ENCODE data around the gene SLC9A9. TPM values are rescaled to one million over a fixed set of nuclear protein-coding genes. Genes with fewer than 3 reads are reported as not detected.

SLC9A9 gene
- total and polyA plus RNA-seq, 7 experiments from 2014 or later = 9.3 to 23.1 (median 16.6) TPM

DNA sequence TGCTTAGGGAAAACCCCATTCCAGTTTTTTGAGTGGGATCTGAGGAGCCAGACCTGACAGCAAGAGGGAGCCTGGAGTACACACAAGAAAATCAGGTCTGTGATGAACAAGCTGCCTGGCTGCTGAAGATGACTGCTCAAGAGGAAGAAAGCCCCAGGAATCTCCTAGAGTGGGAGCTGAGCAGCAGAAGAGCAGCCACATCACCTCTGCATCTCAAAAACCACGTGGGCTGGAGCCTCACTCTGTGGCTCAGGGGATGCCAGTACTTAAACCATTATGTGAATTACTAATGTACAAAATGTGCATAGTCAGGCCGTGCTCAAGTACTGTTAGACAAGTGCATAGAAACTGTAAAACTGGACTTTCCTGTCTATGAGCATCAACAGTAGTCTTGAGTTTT lies 52.4 kb downstream of the SLC9A9 start:
- H3K9me3 ChIP-seq (ENCODE audit: control insufficient read depth in 2 of 3, low read length in 3 of 3) = no peaks in the 10 kb centered on the region
- peaks cover 0 to 5% (median 0%) of the 10 kb centered on the region in 11 donors for H3K9me3 Mint-ChIP-seq
- H3K27ac ChIP-seq (ENCODE audit: low read depth, low read length) = no peak overlapping the region
- H3K4me3 Mint-ChIP-seq = no peak overlapping the region
- DNase-seq (no peak), ATAC-seq (no peak)
- CTCF ChIA-PET = interaction anchor here (0.7 kb wide), 1 partner anchor 154 kb away, joined by 3 read pairs; no protein-coding TSS in a partner anchor
- peaks cover 6 to 37% (median 20%) of the 10 kb centered on the region in 5 donors for H3K36me3 Mint-ChIP-seq
- no peaks in the 10 kb centered on the region for H3K27me3 Mint-ChIP-seq
- intact Hi-C loops (cut with micrococcal nuclease) = no loop called here
- peaks cover 0 to 3% (median 0%) of the 10 kb centered on the region in 3 experiments for H3K36me3 ChIP-seq (ENCODE audit: control insufficient read depth in 2 of 3, insufficient read depth in 3 of 3, low read length in 3 of 3)
- H3K4me1 Mint-ChIP-seq = peaks cover 0 to 14% (median 0%) of the 10 kb centered on the region in 7 donors
- POLR2A ChIA-PET = no interaction called here
- no peaks in the 10 kb centered on the region for H3K4me1 ChIP-seq (ENCODE audit: control insufficient read depth in 2 of 2, insufficient read depth in 2 of 2, low read length in 2 of 2)
- H3K4me3 ChIP-seq (ENCODE audit: low read length) = no peak overlapping the region
- no peaks in the 10 kb centered on the region for H3K27me3 ChIP-seq (ENCODE audit: control insufficient read depth in 2 of 2, insufficient read depth in 2 of 2, low read length in 2 of 2)
- no peak overlapping the region for H3K27ac Mint-ChIP-seq

- POLR2A ChIA-PET = no interaction called here
- H3K27me3 ChIP-seq (ENCODE audit: control insufficient read depth in 2 of 2, insufficient read depth in 2 of 2, low read length in 2 of 2) = no peaks in the 10 kb centered on the region
- peaks cover 0 to 3% (median 0%) of the 10 kb centered on the region in 3 experiments for H3K36me3 ChIP-seq (ENCODE audit: control insufficient read depth in 2 of 3, insufficient read depth in 3 of 3, low read length in 3 of 3)
Measured at GRCh38 chr3:143794793-143795462, 53.3 kb downstream of the SLC9A9 start.

GRCh38 chr3:143793971-143794370 lies 54.3 kb downstream of the SLC9A9 start:
- Histone ChIP-seq H3K4me1 (ENCODE audit: control insufficient read depth in 2 of 2, insufficient read depth in 2 of 2, low read length in 2 of 2) (no peaks in the 10 kb centered on the region), H3K4me3 (ENCODE audit: low read length) (no peak overlapping the region), H3K36me3 (ENCODE audit: control insufficient read depth in 2 of 3, insufficient read depth in 3 of 3, low read length in 3 of 3) (peaks cover 0 to 3% (median 0%) of the 10 kb centered on the region in 3 experiments), H3K27ac (ENCODE audit: low read depth, low read length) (no peak overlapping the region), H3K9me3 (ENCODE audit: control insufficient read depth in 2 of 3, low read length in 3 of 3) (no peaks in the 10 kb centered on the region), H3K27me3 (ENCODE audit: control insufficient read depth in 2 of 2, insufficient read depth in 2 of 2, low read length in 2 of 2) (no peaks in the 10 kb centered on the region)
- DNase-seq (no peak), ATAC-seq (no peak)
- POLR2A ChIA-PET = no interaction called here
- H3K4me1 Mint-ChIP-seq = peaks cover 0 to 14% (median 0%) of the 10 kb centered on the region in 7 donors
- H3K27me3 Mint-ChIP-seq = no peaks in the 10 kb centered on the region
- peaks cover 0 to 5% (median 0%) of the 10 kb centered on the region in 11 donors for H3K9me3 Mint-ChIP-seq
- H3K36me3 Mint-ChIP-seq = peaks cover 6 to 47% (median 26%) of the 10 kb centered on the region in 5 donors
- no peak overlapping the region for H3K27ac Mint-ChIP-seq
- CTCF ChIA-PET = no interaction called here
- H3K4me3 Mint-ChIP-seq = no peak overlapping the region
- intact Hi-C loops (cut with micrococcal nuclease) = no loop called here

More at GRCh38 chr3:143794793-143795462, 53.3 kb downstream of the SLC9A9 start:
- Mint-ChIP-seq H3K4me3 (no peak overlapping the region), H3K4me1 (peaks cover 0 to 14% (median 0%) of the 10 kb centered on the region in 7 donors), H3K27me3 (no peaks in the 10 kb centered on the region), H3K9me3 (peaks cover 0 to 5% (median 0%) of the 10 kb centered on the region in 11 donors), H3K36me3 (peaks cover 6 to 43% (median 23%) of the 10 kb centered on the region in 5 donors), H3K27ac (no peak overlapping the region)
- CTCF ChIA-PET = no interaction called here
- Histone ChIP-seq H3K27ac (ENCODE audit: low read depth, low read length) (no peak overlapping the region), H3K4me1 (ENCODE audit: control insufficient read depth in 2 of 2, insufficient read depth in 2 of 2, low read length in 2 of 2) (no peaks in the 10 kb centered on the region), H3K9me3 (ENCODE audit: control insufficient read depth in 2 of 3, low read length in 3 of 3) (no peaks in the 10 kb centered on the region), H3K4me3 (ENCODE audit: low read length) (no peak overlapping the region)
- intact Hi-C loops (cut with micrococcal nuclease) = no loop called here
- DNase-seq = no peak
- no peak for ATAC-seq

- H3K9me3 ChIP-seq (ENCODE audit: control insufficient read depth in 2 of 3, low read length in 3 of 3) = no peaks in the 10 kb centered on the region
- POLR2A ChIA-PET = no interaction called here
- peaks cover 0 to 4% (median 0%) of the 10 kb centered on the region in 7 donors for H3K4me1 Mint-ChIP-seq
Measured at GRCh38 chr3:143791386-143791785, 56.9 kb downstream of the SLC9A9 start.

DNA sequence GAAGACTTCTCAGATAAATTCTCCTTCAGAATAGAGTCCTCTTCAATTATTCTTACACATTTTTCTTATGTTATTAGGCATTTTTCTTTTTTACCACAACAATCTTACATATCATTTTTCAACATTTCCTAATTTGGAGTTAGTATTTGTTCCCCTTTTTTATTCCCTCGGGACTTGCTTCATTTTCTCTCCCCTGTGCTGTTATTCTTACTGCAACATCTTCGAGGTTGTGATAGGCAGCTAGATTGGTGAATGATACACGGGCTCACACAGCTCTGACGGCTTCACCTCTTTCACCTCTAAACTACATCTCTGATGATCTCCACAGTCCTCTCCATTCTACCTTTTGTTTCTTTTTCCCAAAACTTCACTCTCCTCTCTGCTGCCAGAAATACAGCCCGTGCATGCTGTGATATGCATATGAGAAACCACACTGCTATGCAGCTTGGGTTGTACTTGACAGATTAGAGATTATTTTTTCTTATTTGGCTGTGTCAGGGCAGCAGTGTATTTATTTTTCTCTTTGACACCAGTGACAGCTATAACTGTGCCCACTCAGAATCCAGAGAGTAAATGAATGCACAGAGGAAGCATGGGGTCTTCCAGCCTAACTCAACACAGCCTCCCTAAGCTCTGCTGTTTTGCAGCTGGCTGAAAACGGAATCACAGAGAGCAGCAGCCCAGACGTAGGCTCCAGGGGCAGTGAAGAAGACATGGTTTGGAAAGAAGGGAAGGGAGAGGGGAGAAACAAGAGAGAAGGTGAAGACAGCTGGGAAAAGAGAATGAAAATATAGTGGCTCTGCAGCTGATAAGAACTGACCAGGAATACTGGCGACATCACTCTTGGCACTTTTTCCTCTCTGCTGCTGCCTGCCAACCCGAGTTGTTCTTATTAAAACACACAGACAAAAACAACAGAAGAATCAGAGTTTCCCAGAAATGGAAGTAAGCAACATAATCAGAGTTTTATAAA lies 61.8 kb downstream of the SLC9A9 start:
- H3K9me3 ChIP-seq (ENCODE audit: control insufficient read depth in 2 of 3, low read length in 3 of 3) = no peaks in the 10 kb centered on the region
- DNase-seq = no peak
- ATAC-seq = no peak
- no peak overlapping the region for H3K27ac ChIP-seq (ENCODE audit: low read depth, low read length)
- Mint-ChIP-seq H3K4me1 (peaks cover 0 to 9% (median 0%) of the 10 kb centered on the region in 7 donors), H3K27me3 (no peaks in the 10 kb centered on the region), H3K9me3 (peaks cover 0 to 4% (median 0%) of the 10 kb centered on the region in 11 donors), H3K36me3 (peaks cover 5 to 31% (median 26%) of the 10 kb centered on the region in 5 donors), H3K27ac (no peak overlapping the region), H3K4me3 (no peak overlapping the region)
- H3K4me1 ChIP-seq (ENCODE audit: control insufficient read depth in 2 of 2, insufficient read depth in 2 of 2, low read length in 2 of 2) = no peaks in the 10 kb centered on the region
- no peak overlapping the region for H3K4me3 ChIP-seq (ENCODE audit: low read length)
- no peaks in the 10 kb centered on the region for H3K27me3 ChIP-seq (ENCODE audit: control insufficient read depth in 2 of 2, insufficient read depth in 2 of 2, low read length in 2 of 2)
- CTCF ChIA-PET = interaction anchor here (1.2 kb wide), 1 partner anchor 11 kb away, joined by 4 read pairs; no protein-coding TSS in a partner anchor
- intact Hi-C loops (cut with micrococcal nuclease) = no loop called here
- H3K36me3 ChIP-seq (ENCODE audit: control insufficient read depth in 2 of 3, insufficient read depth in 3 of 3, low read length in 3 of 3) = peaks cover 0 to 2% (median 0%) of the 10 kb centered on the region in 3 experiments
- POLR2A ChIA-PET = no interaction called here

More at GRCh38 chr3:143791386-143791785, 56.9 kb downstream of the SLC9A9 start:
- Histone ChIP-seq H3K27ac (ENCODE audit: low read depth, low read length) (no peak overlapping the region), H3K36me3 (ENCODE audit: control insufficient read depth in 2 of 3, insufficient read depth in 3 of 3, low read length in 3 of 3) (peaks cover 0 to 3% (median 0%) of the 10 kb centered on the region in 3 experiments), H3K4me1 (ENCODE audit: control insufficient read depth in 2 of 2, insufficient read depth in 2 of 2, low read length in 2 of 2) (no peaks in the 10 kb centered on the region), H3K27me3 (ENCODE audit: control insufficient read depth in 2 of 2, insufficient read depth in 2 of 2, low read length in 2 of 2) (no peaks in the 10 kb centered on the region), H3K4me3 (ENCODE audit: low read length) (no peak overlapping the region)
- CTCF ChIA-PET = no interaction called here
- intact Hi-C loops (cut with micrococcal nuclease) = no loop called here
- Mint-ChIP-seq H3K36me3 (peaks cover 9 to 50% (median 35%) of the 10 kb centered on the region in 5 donors), H3K27ac (no peak overlapping the region), H3K27me3 (no peaks in the 10 kb centered on the region), H3K9me3 (peaks cover 0 to 7% (median 0%) of the 10 kb centered on the region in 11 donors), H3K4me3 (no peak overlapping the region)
- no peak for DNase-seq
- no peak for ATAC-seq

DNA sequence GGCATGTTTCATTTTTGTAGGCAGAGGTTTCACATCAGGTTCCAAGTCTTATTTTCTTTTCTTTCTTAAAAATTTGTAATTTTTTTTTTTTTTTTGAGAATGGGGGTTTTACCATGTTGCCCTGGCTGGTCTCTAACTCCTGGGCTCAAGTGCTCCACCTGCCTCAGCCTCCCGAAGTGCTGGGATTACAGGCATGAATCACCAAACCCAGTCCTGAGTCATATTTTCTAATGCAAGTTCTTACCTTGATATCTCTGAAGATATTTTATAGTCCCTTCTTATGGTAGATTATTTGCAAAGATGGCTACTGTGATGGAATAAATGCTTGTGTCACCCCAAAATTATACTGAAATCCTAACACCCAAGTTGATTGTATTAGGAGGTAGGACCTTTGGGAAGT lies 63.8 kb downstream of the SLC9A9 start:
- CTCF ChIA-PET = no interaction called here
- Histone ChIP-seq H3K36me3 (ENCODE audit: control insufficient read depth in 2 of 3, insufficient read depth in 3 of 3, low read length in 3 of 3) (no peaks in the 10 kb centered on the region), H3K4me3 (ENCODE audit: low read length) (no peak overlapping the region), H3K4me1 (ENCODE audit: control insufficient read depth in 2 of 2, insufficient read depth in 2 of 2, low read length in 2 of 2) (no peaks in the 10 kb centered on the region), H3K27me3 (ENCODE audit: control insufficient read depth in 2 of 2, insufficient read depth in 2 of 2, low read length in 2 of 2) (no peaks in the 10 kb centered on the region), H3K9me3 (ENCODE audit: control insufficient read depth in 2 of 3, low read length in 3 of 3) (no peaks in the 10 kb centered on the region), H3K27ac (ENCODE audit: low read depth, low read length) (no peak overlapping the region)
- no peak overlapping the region for H3K27ac Mint-ChIP-seq
- H3K36me3 Mint-ChIP-seq = peaks cover 0 to 21% (median 16%) of the 10 kb centered on the region in 5 donors
- H3K27me3 Mint-ChIP-seq = no peaks in the 10 kb centered on the region
- H3K9me3 Mint-ChIP-seq = peaks cover 0 to 3% (median 0%) of the 10 kb centered on the region in 11 donors
- no peak for ATAC-seq
- H3K4me3 Mint-ChIP-seq = no peak overlapping the region
- H3K4me1 Mint-ChIP-seq = peaks cover 0 to 9% (median 0%) of the 10 kb centered on the region in 7 donors
- DNase-seq = no peak
- POLR2A ChIA-PET = no interaction called here
- intact Hi-C loops (cut with micrococcal nuclease) = no loop called here
